Calu3 (cell line): ENCODE results near the gene TEAD1. TPM values are rescaled to one million over a fixed set of nuclear protein-coding genes. Genes with fewer than 3 reads are reported as not detected.

ENCODE experiments used
- BruUV-seq: library from RNA; stranded (reverse); fragments of 400-500 nt; replicated peaks from 2 replicates; lab custom pipeline; 2021; lab: Mats Ljungman, UMichigan
- CTCF ChIA-PET: fragments of 300-600 bp; sonication (Branson Sonifier 250); formaldehyde crosslinking; loops from one replicate; lab custom pipeline; 2022; ENCODE audit warnings: antibody characterized with exemption; lab: Charles Lee
- DNase-seq: peaks from one replicate; pipeline ENCODE4 v3.0.0; 2022
- H3K27ac Mint-ChIP-seq: one replicate; pipeline ENCODE4 v1.8.0; 2022; ENCODE audit warnings: mixed read lengths; ENCODE audit not compliant: unreplicated experiment
- H3K27me3 Mint-ChIP-seq: one replicate; pipeline ENCODE4 v1.8.0; 2022; ENCODE audit warnings: mixed read lengths; ENCODE audit not compliant: unreplicated experiment
- H3K36me3 Mint-ChIP-seq: one replicate; pipeline ENCODE4 v1.8.0; 2022; ENCODE audit warnings: mild to moderate bottlenecking, moderate library complexity, mixed read lengths; ENCODE audit not compliant: insufficient read depth, unreplicated experiment
- H3K4me1 Mint-ChIP-seq: one replicate; pipeline ENCODE4 v1.8.0; 2022; ENCODE audit warnings: mild to moderate bottlenecking, low read depth, mixed read lengths; ENCODE audit not compliant: unreplicated experiment
- H3K4me3 Mint-ChIP-seq: one replicate; pipeline ENCODE4 v1.8.0; 2022; ENCODE audit warnings: mild to moderate bottlenecking, low read depth, moderate library complexity, mixed read lengths; ENCODE audit not compliant: unreplicated experiment
- H3K9me3 Mint-ChIP-seq: one replicate; pipeline ENCODE4 v1.8.0; 2022; ENCODE audit warnings: low read depth, mixed read lengths; ENCODE audit not compliant: unreplicated experiment
- CTCF ChIP-seq: fragments of 200-600 bp; IDR thresholded peaks from one replicate; pipeline ENCODE4 v1.8.0; 2022; ENCODE audit warnings: antibody characterized with exemption; ENCODE audit not compliant: unreplicated experiment
- intact Hi-C: fragments of 100-400 bp; cut with micrococcal nuclease; formaldehyde crosslinking; loops from one replicate; pipeline ENCODE4 v1.10.0; 2022; ENCODE audit not compliant: unreplicated experiment
- total RNA-seq: library from RNA; stranded (reverse); gene quantifications from 2 replicates; pipeline ENCODE4 v1.2.3, GENCODE V29; 2022

TEAD1 gene
- total RNA-seq, 1 experiment from 2014 or later: 104 TPM

DNA sequence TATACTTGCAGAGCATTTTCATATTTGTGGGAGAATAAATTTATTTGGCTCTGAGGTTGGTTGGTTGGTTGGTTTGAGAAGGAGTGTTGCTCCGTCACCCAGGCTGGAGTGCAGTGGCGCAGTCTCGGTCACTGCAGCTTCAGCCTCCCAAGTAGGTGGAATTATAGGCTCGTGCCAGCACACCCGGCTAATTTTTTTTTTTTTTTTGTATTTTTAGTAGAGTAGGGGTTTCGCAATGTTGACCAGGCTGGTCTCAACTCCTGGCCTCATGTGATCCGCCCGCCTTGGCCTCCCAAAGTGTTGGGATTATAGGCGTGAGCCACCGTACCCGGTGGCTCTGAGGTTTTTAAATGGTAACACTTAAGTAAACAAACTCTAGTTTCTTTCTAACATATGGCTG lies 161.1 kb downstream of the TEAD1 start:
- no peak overlapping the region for H3K27ac Mint-ChIP-seq
- intact Hi-C loops: no loop called here
- DNase-seq: no peak
- CTCF ChIA-PET: no interaction called here
- H3K4me3 Mint-ChIP-seq: no peak overlapping the region
- TF ChIP-seq CTCF: no peak
- no peaks in the 10 kb centered on the region for H3K9me3 Mint-ChIP-seq
- no peaks in the 10 kb centered on the region for H3K27me3 Mint-ChIP-seq
- peaks cover 48% of the 10 kb centered on the region for H3K4me1 Mint-ChIP-seq
- peaks cover 5% of the 10 kb centered on the region for H3K36me3 Mint-ChIP-seq
- BruUV-seq: no TSS peak

DNA sequence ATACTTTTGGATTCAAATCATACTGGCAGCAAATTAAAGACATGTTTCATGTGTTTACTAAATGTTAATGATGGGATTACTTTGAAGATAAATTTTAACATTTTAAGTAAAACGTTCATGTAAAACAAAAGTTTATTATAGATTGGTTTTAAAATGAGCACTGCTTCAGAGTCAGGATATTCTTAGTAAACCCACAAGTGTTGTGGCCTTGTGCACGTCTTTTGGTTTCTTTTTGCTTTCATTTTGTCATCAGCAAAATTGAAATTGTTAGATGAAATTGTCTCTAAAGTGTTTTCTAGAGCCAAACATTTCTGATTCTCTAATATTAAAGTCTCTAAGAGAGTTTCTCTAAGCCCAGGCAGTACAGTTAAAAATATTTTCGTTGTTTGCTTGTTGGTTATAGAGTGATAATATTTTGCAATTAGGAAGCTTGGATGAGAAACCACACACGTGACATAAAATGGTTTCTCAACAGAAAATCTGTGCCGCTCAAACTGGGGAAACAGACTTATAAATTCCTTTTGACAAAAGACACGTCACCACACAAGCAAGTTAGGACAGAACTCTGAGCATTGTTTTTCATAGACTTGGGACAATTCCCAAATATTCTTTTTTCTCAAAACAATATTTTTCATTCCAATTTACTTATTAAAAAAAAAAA lies 164.4 kb downstream of the TEAD1 start:
- intact Hi-C loops: no loop called here
- Mint-ChIP-seq H3K4me1 (peaks cover 48% of the 10 kb centered on the region), H3K9me3 (no peaks in the 10 kb centered on the region), H3K4me3 (no peak overlapping the region), H3K36me3 (peaks cover 11% of the 10 kb centered on the region), H3K27ac (no peak overlapping the region), H3K27me3 (no peaks in the 10 kb centered on the region)
- CTCF ChIA-PET: no interaction called here
- no peak for DNase-seq
- no peak for TF ChIP-seq CTCF
- no TSS peak for BruUV-seq

- Mint-ChIP-seq H3K36me3 (peaks cover 18% of the 10 kb centered on the region), H3K9me3 (no peaks in the 10 kb centered on the region), H3K27me3 (no peaks in the 10 kb centered on the region), H3K4me1 (peaks cover 60% of the 10 kb centered on the region), H3K4me3 (no peak overlapping the region), H3K27ac (no peak overlapping the region)
- TF ChIP-seq CTCF: no peak
- no peak for DNase-seq
- CTCF ChIA-PET: interaction anchor here (2.2 kb wide), 1 partner anchor 13 kb away, joined by 13 read pairs; no protein-coding TSS in a partner anchor
- BruUV-seq: no TSS peak
- intact Hi-C loops: no loop called here
These were observed 166.8 kb downstream of the TEAD1 start for GRCh38 chr11:12840871-12841660.

- no peak overlapping the region for H3K4me3 Mint-ChIP-seq
- DNase-seq: peak; percentile 37
- peaks cover 23% of the 10 kb centered on the region for H3K36me3 Mint-ChIP-seq
- H3K4me1 Mint-ChIP-seq: peaks cover 70% of the 10 kb centered on the region
- H3K9me3 Mint-ChIP-seq: no peaks in the 10 kb centered on the region
- H3K27ac Mint-ChIP-seq: peak overlapping the region; percentile 28
- CTCF ChIA-PET: interaction anchor here (0.6 to 2.2 kb wide), 8 partner anchors 10 to 497 kb away, joined by 3 to 13 read pairs (median 3); no protein-coding TSS in a partner anchor
- no peak for TF ChIP-seq CTCF
- H3K27me3 Mint-ChIP-seq: no peaks in the 10 kb centered on the region
- intact Hi-C loops: no loop called here
- no TSS peak for BruUV-seq
These were observed 167.9 kb downstream of the TEAD1 start for GRCh38 chr11:12841946-12842630.
